ENCODE results near the gene MRPS7. TPM values are rescaled to one million over a fixed set of nuclear protein-coding genes. Genes with fewer than 3 reads are reported as not detected.

Gene MRPS7
- total and polyA plus RNA-seq, 2 of the 8 experiments (the other 6 are each of a cell fraction or from before 2014, with no cell fraction given) = 63.4 to 79.4 TPM

DNA sequence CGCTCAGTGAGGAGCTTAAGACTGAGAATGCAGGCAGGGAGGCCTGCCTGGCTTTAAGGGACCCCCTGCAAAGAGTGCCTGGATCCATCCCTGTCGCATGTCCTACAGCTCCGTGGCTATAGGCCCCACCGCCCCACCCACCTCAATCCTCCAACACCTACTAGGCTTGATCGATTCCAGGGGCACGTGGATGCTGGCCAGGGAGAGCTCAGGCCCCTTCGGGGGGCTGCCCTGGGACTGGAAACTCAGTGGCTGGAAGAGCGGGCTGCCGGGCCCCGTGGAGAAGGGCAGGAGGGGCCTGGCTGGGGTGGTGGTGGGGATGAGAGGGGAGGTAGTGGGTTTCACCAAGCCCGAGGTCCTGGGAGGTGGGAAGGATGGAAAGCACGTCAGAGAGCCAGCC, 22.5 kb upstream of the MRPS7 start:
- Histone ChIP-seq H4K91ac (replicated peaks; ENCODE audit: insufficient read length, low read length) (no peak overlapping the region), H4K5ac (ENCODE audit: insufficient read length, low read depth, low read length) (no peak overlapping the region), H4K20me1 (replicated peaks in 1 of 2; ENCODE audit: control insufficient read depth in 1 of 2, insufficient read depth in 2 of 2, low read length in 2 of 2) (peaks cover 14 to 29% of the 10 kb centered on the region in 2 experiments), H3K4ac (replicated peaks; ENCODE audit: insufficient read length, low read depth, low read length) (no peak overlapping the region), H3K18ac (ENCODE audit: extremely low read depth, low read length) (no peak overlapping the region), H3K4me1 (replicated peaks in 1 of 4; ENCODE audit: control insufficient read depth in 3 of 4, insufficient read depth in 4 of 4, low read length in 3 of 4) (peaks cover 0 to 4% (median 0%) of the 10 kb centered on the region in 4 experiments; a peak in 3 of 7 replicates), H3K9ac (replicated peaks in 1 of 4; ENCODE audit: extremely low read depth in 1 of 4, low read depth in 3 of 4, low read length in 3 of 4) (no peak overlapping the region), H2BK15ac (ENCODE audit: low read length) (no peak overlapping the region), H3K79me2 (ENCODE audit: control insufficient read depth in 1 of 2, insufficient read depth in 2 of 2, low read length in 2 of 2) (no peaks in the 10 kb centered on the region), H2BK120ac (replicated peaks; ENCODE audit: low read depth, low read length) (no peak overlapping the region), H2AK5ac (ENCODE audit: low read depth, low read length) (no peak overlapping the region), H3K4me2 (ENCODE audit: insufficient read depth in 1 of 2, low read depth in 2 of 2, low read length in 2 of 2) (no peak overlapping the region), H3K14ac (ENCODE audit: insufficient read length) (no peak overlapping the region), H3K27ac (ENCODE audit: low read depth, low read length) (no peak overlapping the region), H3K79me1 (ENCODE audit: low read depth, low read length) (no peaks in the 10 kb centered on the region), H4K8ac (ENCODE audit: extremely low read depth, insufficient read depth, low read length) (peak overlapping the region; percentile 57), H2BK20ac (ENCODE audit: low read length) (no peak overlapping the region), H3K4me3 (ENCODE audit: extremely low read depth in 1 of 4, insufficient read depth in 2 of 4, low read depth in 3 of 4, low read length in 4 of 4) (no peak overlapping the region), H2BK12ac (ENCODE audit: low read depth, low read length) (no peak overlapping the region), H3K27me3 (replicated peaks in 1 of 4; ENCODE audit: control insufficient read depth in 3 of 4, extremely low read depth in 1 of 4, insufficient read depth in 3 of 4, low read length in 3 of 4) (no peaks in the 10 kb centered on the region), H3K36me3 (ENCODE audit: control insufficient read depth in 2 of 4, insufficient read depth in 4 of 4, low read length in 3 of 4) (peaks cover 37 to 75% (median 69%) of the 10 kb centered on the region in 4 experiments), H3K9me3 (ENCODE audit: insufficient read depth in 2 of 2, low read depth in 1 of 2, low read length in 1 of 2) (no peaks in the 10 kb centered on the region), H3K56ac (replicated peaks; ENCODE audit: insufficient read length, low read depth, low read length) (no peak overlapping the region), H3K23me2 (ENCODE audit: low read depth, low read length) (no peaks in the 10 kb centered on the region), H2BK5ac (ENCODE audit: low read depth, low read length) (no peak overlapping the region), H2AFZ (ENCODE audit: low read length) (no peak overlapping the region), H3K23ac (ENCODE audit: insufficient read length) (no peak overlapping the region)
- ChIA-PET CTCF (ENCODE audit: partially characterized antibody) (interaction anchor here (0.6 to 16.5 kb wide), 28 partner anchors 10 to 293 kb away, joined by 3 to 369 read pairs (median 6); partner anchors contain the start of genes GGA3, MIF4GD, MRPS7 and NT5C), POLR2A (ENCODE audit: partially characterized antibody) (interaction anchor here (0.9 to 6.3 kb wide), 11 partner anchors 11 to 260 kb away, joined by 3 to 53 read pairs (median 6); partner anchors contain the start of genes GGA3, MIF4GD, MRPS7 and NT5C)
- DNase-seq (ENCODE audit: low read depth in 1 of 2, low spot score in 2 of 2) (no peak), FAIRE-seq (no peak)
- 88% methylated on average over 8 of the region's 12 CpGs; no CpG with 5 or more reads in 1 of the 2 experiments for WGBS, 2 experiments (ENCODE audit: extremely low coverage in 1 of 2, insufficient coverage in 1 of 2, insufficient read length in 1 of 2, insufficient replicate concordance in 2 of 2, low coverage in 1 of 2, low lambda C conversion rate in 2 of 2, missing lambda C conversion rate in 1 of 2)
- TF ChIP-seq POLR2A (IDR thresholded peaks at IDR 0.05; ENCODE audit: control extremely low read depth in 1 of 2, low read depth in 2 of 2, low read length in 2 of 2) (peak in 1 of 2 experiments; percentile 17; a peak in 1 of 3 replicates), PHF8 (conservative IDR thresholded peaks at IDR 0.05; ENCODE audit: low read depth, low read length) (no peak), CHD1 (IDR thresholded peaks at IDR 0.05; ENCODE audit: low read depth, low read length) (no peak)
- TF ChIP-seq, protein P1, sequence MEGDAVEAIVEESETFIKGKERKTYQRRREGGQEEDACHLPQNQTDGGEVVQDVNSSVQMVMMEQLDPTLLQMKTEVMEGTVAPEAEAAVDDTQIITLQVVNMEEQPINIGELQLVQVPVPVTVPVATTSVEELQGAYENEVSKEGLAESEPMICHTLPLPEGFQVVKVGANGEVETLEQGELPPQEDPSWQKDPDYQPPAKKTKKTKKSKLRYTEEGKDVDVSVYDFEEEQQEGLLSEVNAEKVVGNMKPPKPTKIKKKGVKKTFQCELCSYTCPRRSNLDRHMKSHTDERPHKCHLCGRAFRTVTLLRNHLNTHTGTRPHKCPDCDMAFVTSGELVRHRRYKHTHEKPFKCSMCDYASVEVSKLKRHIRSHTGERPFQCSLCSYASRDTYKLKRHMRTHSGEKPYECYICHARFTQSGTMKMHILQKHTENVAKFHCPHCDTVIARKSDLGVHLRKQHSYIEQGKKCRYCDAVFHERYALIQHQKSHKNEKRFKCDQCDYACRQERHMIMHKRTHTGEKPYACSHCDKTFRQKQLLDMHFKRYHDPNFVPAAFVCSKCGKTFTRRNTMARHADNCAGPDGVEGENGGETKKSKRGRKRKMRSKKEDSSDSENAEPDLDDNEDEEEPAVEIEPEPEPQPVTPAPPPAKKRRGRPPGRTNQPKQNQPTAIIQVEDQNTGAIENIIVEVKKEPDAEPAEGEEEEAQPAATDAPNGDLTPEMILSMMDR (IDR thresholded peaks at IDR 0.05; ENCODE audit: control extremely low read depth in 1 of 3, insufficient read depth in 1 of 3, low read depth in 1 of 3, low read length in 3 of 3) = no peak
